ENCODE data around the gene OR2T1. TPM values are rescaled to one million over a fixed set of nuclear protein-coding genes. Genes with fewer than 3 reads are reported as not detected.
"Not testable (repeated sequence)": the region's sequence is repeated elsewhere in the genome, so short reads cannot be mapped to it uniquely, and the experiment has no call there.

The OR2T1 gene, protein sequence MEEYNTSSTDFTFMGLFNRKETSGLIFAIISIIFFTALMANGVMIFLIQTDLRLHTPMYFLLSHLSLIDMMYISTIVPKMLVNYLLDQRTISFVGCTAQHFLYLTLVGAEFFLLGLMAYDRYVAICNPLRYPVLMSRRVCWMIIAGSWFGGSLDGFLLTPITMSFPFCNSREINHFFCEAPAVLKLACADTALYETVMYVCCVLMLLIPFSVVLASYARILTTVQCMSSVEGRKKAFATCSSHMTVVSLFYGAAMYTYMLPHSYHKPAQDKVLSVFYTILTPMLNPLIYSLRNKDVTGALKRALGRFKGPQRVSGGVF
- total RNA-seq: not detected in 2 replicates

DNA sequence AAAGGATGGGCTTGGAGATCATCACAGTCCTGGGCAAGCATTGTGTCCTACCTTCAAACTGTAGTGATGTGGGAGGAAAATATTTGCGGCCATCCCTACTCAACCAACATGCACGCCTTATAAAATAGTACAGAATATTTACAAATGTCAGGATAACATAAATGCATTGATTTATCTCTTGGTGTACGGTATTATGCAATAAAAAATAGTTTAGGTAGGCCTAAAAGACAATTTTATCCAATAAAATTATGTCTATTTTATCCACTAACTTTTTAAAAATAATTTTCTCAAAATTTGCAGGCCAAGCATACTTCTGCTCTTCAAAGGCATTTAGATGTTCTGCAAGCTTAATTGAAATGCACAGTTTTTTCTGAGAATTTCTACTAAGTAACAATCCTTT is at the start of gene OR2T1:
OR2T1 (plus strand) TSS at position 301 of the 400 bp plus-strand sequence. CDS start 3,100 bp downstream, outside the sequence.
- DNase-seq (ENCODE audit: low read depth, low spot score): no peak

DNA sequence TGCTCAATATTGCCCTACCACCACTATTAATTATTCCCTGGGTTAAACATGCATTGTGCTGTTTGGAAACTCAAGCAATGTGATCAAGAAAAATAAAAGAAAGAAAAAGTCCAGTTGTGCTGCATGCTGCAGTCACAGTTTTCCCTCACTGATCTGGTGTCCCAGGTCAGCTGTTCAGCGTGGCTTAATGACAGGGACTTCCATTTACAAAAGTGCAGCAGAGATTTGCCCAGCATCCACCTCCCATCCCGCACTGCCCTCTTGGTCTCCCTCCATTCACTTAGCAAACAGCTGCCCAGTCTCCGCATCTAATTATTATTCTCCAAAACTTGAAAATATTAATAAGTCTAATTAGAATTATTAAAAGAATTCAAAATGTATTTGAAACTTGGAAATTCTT is 43.4 kb upstream of the OR2T1 start:
- no peak for DNase-seq (ENCODE audit: low read depth, low spot score)

DNA sequence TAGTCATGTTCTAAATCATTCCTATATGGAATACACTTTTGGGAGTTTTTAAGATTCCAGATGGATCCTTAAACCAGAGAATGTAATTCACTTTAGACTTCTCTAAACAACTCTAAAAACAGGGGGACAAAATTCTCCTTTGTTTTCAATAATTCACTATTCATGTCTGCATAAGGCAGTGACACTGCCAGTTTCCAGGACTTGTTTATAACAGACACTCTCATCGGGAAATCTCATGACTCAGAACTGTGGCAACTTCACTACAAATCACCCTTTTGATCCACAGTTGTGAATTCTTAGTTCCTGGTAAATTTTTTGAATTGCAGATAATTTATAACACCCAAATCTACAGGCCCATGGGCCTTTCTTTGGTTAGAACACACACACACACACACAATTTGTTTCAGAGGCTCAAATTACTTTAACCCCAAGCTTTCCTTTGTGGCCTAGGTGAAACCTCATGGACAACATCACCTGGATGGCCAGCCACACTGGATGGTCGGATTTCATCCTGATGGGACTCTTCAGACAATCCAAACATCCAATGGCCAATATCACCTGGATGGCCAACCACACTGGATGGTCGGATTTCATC is 41.6 kb upstream of the OR2T1 start, which contains the start of gene OR2T4:
OR2T4 (plus strand) TSS at position 545 of the 595 bp plus-strand sequence; CDS start at position 545, 0 bp downstream.
- no peak for DNase-seq (ENCODE audit: low read depth, low spot score)

DNA sequence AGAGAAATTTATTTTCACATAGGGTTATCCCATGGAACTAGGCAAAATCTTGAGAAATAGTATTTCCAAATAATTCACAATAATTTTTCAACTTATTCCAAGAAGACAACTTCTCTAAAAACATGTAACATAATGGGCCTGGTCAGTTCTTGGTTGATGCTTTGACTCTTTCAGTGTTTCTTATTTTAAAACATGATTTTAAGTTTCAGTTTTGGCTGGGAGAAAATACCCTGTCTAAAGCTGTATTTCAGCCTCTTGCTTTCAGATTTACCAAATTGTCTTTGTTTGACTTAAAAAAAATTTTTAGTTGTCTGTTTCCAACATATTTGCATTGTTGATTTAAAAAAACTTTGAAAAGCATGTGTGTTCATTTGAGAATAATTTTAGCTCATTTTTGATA is 36.2 kb upstream of the OR2T1 start:
- no peak for DNase-seq (ENCODE audit: low read depth, low spot score)

DNA sequence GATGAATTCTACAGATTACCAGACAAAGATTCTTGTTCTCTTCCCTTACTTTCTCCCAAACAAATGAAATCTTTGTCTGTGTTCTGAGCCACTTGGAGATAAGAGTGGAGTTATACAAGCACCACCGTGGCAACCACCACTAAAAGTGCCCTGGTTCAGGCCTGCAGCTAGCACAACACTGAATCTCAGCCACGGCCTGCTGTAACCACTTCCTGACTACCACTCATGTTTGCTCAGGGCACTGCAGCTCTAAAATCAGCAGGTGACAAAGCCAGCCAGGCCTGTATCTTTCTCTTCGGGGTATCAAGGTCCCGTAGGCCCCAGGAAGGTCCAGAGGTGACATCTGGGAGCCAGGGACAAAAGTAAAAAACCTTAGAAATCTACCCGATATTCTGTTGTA is 30.5 kb upstream of the OR2T1 start:
- DNase-seq (ENCODE audit: low read depth, low spot score): no peak

DNA sequence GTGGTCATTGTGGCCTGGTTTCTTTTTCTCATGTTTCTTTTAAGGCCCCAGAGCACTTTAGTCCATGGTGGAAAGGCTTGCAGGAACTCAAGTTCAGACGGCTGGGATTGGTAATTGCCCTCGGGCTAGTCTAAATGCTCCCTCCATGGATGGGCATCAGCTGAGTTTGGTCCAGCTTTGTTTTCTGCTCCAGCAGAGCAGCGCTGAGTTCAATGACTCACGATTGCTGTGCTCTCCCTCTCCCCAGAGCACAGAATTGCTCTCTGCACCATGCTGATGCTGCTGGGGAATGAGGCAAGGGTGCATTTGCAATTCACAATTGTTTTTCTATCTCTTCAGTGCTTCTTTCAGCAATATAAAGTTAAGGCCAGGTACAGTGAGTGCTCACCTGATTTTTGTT is 29.1 kb upstream of the OR2T1 start:
- DNase-seq (ENCODE audit: low read depth, low spot score): no peak

DNA sequence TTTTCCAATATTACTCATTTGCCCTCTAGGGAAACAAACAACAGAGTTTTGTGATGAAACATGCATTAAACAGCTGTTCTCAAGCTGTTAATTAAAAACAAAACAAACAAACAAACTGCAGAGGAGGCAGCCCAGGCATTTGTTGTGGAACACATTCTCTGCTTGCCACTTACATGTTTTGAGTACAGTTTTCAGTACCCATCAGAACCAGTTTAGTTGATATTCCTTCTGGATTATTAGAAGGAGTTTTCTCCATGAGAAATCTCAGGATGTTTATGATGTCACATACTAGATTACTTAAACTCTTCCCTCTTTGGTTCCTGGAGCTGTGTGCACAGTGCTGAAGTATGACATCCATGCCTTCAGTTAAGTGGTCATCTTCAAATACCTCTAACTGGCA is 27.4 kb upstream of the OR2T1 start, which contains the start of gene OR2T6:
OR2T6 (plus strand) TSS at position 301 of the 400 bp plus-strand sequence. CDS start 11,863 bp downstream, outside the sequence.
- no peak for DNase-seq (ENCODE audit: low read depth, low spot score)

DNA sequence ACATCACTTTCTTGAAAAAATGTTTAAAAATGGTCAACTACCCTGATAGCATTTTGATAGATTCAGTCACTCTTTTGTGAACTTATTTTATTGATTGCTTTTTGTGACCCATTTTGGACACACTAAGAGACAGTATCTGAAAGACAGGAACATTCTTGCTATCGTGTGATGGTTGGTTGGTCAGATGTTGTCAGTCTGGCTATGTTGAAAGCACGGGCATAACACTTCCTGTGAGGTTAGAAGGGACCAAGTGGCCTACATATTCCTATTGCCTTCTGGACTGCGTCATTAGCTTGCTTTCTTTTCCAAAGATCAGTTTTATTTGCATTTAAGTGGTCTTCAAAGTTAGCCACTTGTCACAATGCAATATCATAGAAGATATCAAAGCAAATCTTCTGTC is 25.9 kb upstream of the OR2T1 start:
- DNase-seq (ENCODE audit: low read depth, low spot score): no peak

DNA sequence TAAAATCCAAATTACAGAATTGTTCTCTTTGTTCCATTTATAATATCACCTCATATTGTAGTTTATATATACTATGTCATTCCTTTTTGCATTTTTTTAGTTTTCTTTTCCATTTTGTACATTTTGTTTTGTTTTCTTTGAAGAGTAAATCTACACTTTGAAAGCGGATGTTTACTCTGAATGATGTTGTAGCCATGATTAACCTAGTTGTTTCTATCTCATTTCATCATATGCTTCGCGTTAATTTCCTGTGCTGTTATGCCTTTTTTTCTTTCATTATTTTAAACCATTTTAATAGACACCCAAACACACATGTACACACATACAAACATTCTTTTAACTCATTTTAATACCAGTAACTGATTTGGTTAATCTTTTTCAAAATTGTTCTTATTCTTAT is 22.0 kb upstream of the OR2T1 start:
- DNase-seq (ENCODE audit: low read depth, low spot score): no peak

DNA sequence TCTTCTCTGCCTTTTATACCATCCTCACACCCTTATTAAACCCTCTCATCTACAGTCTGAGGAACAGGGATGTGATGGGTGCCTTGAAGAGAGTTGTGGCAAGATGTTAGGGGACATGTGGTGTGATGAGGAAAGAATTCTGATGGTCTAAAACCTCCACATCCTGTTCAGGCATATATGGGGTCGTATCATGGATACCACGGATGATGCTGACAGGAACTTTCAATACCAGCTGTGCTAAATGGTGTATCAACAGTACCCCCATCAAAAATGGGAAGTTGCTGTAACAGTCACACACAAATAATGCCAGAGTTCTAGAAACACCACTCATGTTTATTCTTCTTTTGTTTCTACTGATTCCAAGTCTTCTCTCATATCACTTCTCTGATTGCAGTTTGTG is 14.4 kb upstream of the OR2T1 start:
- DNase-seq (ENCODE audit: low read depth, low spot score): no peak

DNA sequence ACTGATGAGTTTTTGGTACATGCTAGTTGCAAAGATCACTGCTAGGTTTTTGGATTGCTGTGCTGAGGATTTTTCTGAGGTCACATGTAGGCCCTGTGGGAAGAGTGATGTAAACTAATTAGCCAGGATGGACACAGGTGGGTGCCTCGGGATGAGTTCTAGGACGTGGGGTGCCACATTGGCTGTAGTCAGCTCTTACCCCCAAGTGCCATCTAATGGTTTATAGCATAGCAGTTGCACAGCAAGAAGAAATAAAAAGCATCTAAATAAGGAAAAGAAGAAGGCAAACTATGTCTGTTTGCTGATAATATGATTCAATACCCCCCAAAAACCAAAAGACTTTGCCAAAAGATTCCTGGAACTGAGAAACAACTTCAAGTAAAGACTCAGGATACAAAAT is 9.8 kb upstream of the OR2T1 start:
- no peak for DNase-seq (ENCODE audit: low read depth, low spot score)

DNA sequence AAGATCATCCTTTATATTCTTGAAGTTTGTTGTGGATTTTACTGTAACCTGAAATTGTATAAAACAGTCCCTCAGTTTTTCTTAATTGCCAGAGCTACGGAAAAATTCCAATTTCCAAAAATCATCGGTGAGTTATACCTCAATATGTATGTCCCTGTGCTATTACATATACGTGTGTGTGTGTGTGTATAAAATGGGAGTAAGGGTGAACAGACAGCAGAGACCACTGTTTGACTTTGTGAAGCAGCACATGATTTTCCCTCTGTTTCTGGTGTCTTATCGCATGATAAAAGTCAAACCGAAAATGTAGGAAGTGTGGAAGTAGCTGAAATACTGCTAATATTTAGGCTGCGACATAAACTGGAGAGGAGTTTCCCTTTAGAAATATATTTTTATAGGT is 1.2 kb downstream of the OR2T1 start:
- no peak for DNase-seq (ENCODE audit: low read depth, low spot score)

DNA sequence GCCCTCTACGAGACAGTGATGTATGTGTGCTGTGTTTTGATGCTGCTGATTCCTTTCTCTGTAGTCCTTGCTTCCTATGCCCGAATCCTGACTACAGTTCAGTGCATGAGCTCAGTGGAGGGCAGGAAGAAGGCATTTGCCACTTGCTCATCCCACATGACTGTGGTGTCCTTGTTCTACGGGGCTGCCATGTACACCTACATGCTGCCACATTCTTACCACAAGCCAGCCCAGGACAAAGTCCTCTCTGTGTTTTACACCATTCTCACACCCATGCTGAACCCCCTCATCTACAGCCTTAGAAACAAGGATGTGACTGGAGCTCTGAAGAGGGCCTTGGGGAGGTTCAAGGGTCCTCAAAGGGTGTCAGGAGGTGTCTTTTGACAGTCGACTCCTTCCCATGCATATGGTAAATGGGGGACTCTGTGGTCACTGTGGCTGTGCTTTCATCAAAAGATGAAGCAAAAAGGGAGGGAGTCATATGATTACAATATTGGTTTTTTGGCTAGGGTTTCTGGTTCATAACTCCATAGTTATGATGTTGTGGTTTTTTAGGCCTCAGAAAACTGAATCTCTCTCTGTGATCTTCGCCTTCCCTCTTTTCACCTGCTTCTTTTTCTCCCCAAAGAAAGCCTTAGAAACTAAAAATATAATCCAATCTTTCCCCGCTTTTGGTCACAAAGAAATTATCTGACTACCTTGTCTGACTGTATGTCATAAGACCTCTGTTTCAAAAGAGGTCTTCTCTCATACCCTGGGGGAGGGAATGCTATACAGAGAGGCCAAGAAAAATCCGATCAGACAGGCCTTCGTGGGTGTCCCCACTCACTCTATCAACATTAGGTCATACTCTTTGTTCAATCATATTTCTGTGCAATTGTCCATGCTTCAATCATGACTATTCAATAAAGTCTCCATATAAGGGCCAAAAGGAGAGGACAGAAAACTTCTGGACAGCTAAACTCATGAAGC is 4.2 kb downstream of the OR2T1 start:
- no peak for DNase-seq (ENCODE audit: low read depth, low spot score)

DNA sequence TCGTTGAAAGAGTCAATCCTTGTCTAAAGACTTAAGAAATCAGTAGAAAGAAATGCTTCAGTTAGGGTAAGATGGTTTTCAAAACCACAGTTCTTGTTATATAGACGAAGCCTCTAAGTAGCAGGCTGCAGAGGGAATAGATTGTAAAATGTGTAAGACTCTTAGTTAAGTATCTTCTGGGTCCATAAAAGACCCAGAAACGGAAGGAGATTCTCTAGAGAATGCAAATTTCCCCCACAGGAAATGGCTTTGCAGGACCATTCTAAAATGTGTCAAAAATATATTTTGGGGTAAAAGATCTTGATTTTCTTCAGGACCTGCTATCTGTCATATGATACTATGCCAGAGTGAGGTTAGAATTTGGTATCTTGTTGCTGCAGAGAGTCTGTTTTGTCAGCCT is 13.4 kb downstream of the OR2T1 start:
- no peak for DNase-seq (ENCODE audit: low read depth, low spot score)

DNA sequence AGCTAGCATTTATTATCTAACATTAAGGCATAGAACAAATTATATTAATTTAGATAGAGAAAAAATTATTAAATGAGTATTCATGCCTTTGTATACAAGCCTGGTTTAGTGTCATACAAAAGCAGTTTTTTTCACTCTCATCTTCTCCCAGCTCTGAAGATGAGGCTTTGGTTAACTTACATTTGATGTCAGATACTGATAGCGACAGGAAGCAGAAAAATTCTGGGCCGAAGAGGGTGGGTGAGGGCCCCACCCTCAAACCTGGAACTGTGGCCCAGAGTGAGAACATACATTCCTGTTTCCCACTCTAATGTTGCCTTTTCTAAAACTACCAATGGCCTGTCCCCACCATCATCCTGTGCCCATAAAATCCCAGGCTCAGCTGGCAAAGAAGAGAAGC is 15.0 kb downstream of the OR2T1 start:
- no peak for DNase-seq (ENCODE audit: low read depth, low spot score)

DNA sequence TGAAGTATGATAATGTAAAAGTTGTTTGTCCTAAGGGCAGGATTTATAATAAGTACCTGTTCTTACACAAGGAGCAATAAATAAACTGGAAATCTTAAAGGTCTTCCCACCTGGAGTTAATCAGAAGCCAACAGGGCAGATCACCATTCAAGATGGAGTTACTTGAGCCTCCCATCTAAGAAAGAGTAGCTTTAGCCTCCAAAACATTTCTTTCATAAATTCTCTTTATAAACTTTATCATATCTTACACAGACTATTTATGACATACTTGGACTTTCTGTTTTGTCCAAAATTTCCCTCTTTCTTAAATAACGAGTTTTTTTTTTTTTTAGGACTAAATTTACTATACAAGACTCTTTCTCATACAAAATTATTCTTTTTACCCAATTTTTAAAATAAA is 18.5 kb downstream of the OR2T1 start:
- no peak for DNase-seq (ENCODE audit: low read depth, low spot score)

DNA sequence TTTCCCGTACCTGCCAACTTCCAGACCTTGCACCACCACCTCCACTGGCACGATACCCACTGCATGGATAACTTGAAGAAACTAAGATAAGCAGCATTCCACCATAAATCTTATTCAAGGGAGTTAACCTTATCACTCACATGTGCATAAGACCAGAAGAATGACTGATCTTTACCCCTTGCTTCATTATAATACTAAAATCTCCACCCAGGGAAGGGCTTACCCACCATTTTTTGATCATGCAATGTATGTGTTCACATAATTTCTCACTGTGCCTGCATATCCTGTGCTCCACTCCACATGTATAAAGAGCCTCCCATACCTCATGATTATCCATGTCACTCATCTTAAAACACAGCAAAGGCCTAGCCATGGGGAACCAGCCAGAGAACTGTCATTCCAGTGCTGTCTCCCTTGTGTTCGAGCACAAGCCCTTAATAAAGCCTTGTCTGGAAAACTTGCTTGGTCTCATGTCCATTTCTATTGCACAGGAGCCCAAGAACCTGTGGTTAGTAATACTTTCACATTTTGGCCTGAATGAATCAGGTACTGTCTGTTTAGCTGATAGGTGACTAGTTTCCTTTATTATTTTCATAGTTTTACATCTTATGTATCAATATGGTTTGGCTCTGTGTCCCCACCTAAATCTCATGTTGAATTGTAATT is 24.8 kb downstream of the OR2T1 start:
- not testable (repeated sequence) for DNase-seq (ENCODE audit: low read depth, low spot score)

DNA sequence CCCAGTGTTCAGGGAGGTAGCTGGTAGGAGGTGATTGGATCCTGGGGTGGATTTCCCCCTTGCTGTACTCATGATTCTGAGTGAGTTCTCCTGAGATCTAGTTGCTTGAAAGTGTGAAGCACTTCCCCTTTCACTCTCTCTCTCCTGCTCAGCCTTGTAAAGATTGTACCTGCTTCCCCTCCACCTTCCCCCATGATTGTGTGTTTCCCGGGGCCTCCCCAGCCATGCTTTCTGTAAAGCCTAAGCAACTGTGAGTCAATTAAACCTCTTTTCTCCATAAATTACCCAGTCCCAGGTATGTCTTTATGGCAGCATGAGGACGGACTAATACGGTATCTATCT is 25.3 kb downstream of the OR2T1 start:
- not testable (repeated sequence) for DNase-seq (ENCODE audit: low read depth, low spot score)

DNA sequence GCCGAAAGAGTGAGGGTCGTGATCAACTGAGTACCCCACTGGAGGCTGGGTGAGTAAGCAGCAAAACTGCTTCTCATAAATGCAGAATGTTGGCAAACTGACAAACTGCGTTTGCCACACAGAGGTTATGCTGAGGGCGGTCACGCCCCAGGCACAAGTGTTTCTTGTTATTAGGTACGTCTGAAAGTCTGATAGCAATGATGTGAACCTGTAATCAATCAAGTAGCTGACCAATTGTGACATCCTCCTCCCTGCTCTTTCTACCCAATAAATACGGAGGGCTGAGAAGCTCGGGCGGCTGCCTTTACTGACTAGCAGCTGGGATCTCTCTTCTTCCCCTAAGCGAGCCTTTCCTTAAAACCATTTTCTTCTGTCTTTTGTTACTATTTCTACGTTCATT is 28.8 kb downstream of the OR2T1 start:
- not testable (repeated sequence) for DNase-seq (ENCODE audit: low read depth, low spot score)

DNA sequence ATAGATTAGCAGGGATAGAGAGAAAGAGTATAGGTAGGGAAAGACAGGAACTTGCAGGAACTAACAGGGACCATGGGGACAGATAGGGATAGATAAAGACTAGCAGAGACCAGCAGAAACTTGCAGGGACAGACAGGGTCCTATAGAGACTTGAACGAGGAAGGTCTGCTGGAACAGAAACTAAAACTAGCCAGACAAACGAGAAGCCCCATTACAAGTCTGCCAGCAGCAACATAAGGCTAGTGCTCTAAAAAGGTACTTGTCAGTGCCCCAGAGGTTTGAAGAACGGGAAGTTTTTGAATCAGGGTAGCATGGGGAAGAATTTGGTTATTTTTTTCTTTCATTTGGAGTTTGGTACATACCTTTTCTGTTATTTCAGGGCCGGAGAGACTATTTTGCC is 29.4 kb downstream of the OR2T1 start:
- DNase-seq (ENCODE audit: low read depth, low spot score): not testable (repeated sequence)

DNA sequence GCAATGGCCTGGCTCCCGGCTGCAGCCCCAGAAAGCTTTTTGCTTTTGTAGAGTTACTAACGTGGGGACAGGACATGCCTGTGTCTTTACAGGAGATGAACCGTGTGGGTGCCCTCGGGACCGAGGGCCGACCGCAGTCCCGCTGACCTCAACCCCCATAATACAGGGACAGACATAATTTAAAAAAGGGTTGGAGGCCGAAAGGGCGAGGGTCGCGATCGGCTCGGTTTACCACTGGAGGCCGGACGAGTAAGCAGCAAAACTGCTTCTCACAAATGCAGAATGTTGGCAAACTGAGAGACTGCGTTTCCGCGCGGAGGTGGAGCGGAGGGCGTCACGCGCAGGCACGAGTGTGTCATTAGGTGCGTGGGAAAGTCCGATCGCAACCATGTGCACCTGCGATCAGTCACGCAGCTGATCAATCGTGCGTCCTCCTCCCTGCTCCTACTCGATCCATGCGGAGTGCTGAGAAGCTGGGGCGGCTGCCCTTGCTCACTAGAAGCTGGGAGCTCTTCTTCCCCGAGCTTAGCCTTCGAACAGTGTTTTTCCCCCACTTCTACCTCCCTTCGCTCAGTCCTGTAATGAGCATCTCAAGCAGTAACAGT is 31.1 kb downstream of the OR2T1 start:
- not testable (repeated sequence) for DNase-seq (ENCODE audit: low read depth, low spot score)
